Right lung (tissue), 5 donors: Measurements from ENCODE around the gene SMCO2. TPM values are rescaled to one million over a fixed set of nuclear protein-coding genes. Genes with fewer than 3 reads are reported as not detected.

Experiments used
- DNase-seq, 2 donors: peaks; one replicate each; pipeline ENCODE4 v3.0.0-alpha.2; 2013
- polyA plus RNA-seq, 5 donors: library from polyadenylated mRNA; unstranded; fragments of 120-200 nt; gene quantifications; one replicate each; pipeline versions ENCODE4 v1.2.1 to v1.2.3, GENCODE V29; 2013; ENCODE audit warnings: inconsistent platforms in 1 of 5, low replicate concordance in 1 of 5; ENCODE audit not compliant: insufficient read length in 5 of 5, insufficient read depth in 1 of 5

SMCO2 gene
- polyA plus RNA-seq, 5 donors = 0.15 to 0.56 (median 0.22) TPM

DNA sequence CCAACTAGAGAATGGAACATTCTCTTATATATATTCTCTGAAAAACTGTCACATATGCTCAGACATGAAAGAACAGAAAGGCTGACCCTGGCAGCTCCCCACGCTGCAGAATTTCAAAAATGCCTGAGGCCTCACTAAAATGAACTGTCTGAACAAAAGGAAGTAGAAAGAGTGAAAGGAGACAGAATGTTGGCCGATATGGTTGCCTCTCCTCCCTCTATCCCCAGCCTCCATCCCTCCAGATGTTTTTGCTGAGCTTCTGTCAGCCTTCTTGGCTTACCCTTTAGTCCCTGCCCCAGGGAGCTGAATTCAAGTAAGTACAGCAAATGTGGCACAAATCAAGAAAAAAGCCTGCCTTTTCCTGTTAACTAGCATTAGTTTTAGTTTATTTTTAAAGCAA is 6.9 kb downstream of the SMCO2 start:
- DNase-seq = peak; percentile 48 to 56

DNA sequence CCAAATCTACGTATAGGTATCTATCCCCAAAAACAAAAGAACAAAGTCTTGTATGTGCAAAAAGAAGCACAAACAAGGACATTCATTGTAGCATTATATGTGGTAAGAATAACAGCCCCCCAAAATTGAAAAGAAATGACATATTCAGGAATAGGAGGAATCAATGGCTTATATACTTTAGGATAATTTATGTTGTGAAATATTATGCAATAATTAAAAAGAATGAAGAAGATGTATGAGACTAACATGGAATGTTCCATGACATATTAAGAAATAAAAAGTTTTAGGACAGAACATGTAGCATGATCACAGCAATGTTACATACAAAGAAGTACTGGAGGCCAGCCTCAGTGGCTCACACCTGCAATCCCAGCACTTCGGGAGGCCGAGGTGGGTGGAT is 9.1 kb downstream of the SMCO2 start:
- DNase-seq = no peak

DNA sequence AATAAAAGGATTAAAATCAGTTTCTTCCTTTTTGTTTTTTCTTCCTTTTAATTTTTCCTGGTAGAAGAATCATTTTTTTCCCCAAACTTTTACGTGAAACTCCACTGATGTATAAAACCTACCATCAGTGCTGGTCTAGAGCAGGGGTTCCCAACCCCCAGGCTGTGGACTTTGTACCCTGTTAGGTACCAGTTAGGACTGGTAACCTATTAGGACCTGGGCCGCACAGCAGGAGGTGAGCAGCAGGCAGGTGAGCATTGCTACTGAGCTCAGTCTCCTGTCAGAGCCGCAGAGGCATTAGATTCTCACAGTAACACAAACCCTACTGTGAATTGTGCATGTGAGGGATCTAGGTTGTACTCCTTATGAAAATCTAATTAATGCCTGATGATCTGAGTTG is 10.1 kb downstream of the SMCO2 start:
- no peak for DNase-seq

DNA sequence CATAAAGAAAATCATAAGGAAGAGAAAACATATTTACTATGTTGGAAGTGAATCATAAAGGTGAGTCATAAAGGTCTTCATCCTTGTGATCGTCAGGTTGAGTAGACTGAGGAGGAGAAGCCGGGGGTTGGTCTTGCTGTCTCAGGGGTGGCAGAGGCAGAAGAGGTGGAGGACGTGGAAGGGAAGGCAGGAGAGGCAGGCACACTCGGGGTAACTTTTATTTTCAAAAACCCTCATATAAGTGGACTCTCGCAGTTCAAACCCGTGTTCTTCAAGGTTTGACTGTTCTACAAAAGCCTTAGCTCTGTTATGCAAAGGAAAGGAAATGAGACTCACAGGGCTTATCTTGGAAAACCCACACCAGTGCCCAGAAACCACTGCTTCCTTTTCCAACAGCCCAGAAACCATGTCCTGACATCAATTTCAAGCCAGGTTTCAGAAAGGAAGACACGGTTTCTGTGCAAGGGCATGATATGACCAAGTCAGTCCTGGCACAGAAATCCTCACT is 14.0 kb downstream of the SMCO2 start:
- DNase-seq = no peak

DNA sequence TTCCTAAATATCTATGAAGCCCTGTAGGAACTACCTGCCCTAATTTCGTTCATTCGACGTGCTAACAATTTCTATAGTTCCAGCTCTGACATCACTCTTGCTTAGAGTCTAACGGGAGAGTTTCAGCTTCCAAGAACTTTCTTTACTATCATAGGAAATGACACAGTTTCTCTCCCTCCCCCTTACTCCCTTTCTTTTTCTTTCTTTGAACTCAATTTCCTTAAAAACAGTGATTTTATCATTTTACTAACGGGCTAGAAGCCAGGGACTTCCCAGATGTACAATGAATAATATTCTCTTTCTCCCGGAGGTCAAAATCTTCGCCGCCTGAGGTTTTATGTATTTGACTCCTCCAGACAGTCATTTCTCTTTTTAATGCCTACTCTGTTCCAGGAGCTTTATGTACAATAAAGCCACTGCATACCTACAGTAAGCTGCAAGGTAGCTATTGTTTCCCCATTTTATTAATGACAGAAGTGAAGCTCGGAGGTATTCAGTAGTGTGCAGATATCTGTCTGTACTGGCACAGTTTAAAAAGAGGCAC is 15.7 kb downstream of the SMCO2 start:
- DNase-seq = peak in 1 of 2 donors; percentile 19

DNA sequence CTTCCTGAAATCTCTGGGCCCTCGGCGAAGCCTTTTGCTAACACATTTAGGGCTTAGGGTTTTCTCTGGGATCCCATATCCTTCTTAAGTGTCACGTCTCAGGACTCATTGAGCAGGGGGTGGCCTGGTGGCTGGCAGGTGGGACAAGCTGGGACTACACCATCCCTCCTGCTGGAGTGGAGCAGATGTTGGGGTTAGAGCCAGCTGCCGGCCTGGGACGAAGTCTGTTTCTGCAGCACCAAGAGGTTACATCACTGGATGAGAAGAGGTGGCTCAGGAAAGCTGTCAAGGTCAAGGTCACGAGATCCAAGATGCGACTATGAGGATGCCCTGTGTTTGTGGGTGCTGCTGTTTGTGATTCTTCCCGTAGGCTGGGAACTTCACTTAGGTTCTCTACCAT is 16.3 kb downstream of the SMCO2 start:
- DNase-seq = no peak

DNA sequence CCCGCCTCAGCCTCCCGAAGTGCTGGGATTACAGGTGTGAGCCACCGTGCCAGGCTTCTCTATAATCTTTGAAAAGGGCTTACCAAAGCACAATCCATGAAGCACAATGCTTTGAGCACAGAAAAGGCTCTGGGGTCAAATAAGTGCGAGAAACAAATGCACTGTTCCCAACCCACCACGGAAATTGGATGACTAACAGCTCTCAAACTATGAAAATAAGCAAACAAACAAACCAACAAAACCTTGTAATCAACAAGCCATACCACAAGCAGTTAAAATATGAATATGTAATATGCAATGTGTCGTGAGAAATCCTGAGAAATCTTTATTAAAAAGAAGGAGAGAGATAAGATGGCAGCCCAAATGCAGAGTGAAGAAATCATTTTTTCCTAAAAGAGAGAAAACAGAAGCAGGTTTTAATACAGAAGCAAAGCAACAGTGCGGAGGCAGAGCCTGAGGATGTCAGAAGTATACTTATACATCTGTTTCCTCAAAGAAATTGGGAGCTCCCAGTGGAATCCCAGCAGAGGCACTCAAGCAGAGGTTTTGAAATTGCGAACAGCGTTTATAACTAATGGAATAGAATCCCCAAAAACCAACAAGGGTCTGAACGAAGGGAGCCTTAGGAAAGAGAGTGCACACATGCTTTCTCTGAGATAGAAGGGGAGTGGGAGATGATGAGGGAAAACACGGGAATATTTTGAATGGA is 17.1 kb downstream of the SMCO2 start:
- peak in 1 of 2 donors; percentile 62 for DNase-seq

DNA sequence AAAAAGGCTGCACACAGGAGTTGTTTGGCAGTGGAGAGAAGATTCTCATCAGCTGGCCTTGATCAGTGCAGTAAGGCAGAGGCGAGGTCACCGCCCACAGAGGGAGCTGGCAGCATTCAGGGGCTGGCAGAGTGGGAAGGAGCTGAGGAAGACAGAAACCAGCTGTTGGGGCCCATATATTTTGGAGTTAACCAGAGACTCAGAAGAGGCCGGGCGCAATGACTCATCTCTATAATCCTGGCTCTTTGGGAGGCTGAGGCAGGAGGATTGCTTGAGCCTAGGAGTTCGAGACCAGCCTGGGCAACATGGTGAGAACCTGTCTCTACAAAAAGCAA is 17.7 kb downstream of the SMCO2 start:
- peak in 1 of 2 donors; percentile 66 for DNase-seq

DNA sequence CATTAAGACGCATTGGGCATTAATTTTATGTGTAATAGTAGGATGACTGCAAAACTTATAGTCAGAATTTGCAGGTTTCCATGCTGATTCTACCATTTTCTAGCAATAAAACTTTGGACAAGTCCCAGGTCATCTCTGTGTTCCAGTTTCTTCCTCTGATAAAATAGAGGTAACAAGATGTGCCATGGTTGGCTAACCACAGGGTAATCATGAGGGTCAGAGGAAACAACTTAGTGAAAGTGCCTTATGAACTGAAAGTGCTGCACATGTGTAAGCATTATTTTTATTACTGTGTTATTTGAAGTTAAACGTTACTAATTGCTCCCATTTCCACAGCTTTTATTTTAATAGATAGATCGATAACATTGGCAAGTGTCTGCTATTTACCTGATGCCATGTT is 21.1 kb downstream of the SMCO2 start:
- DNase-seq = no peak

DNA sequence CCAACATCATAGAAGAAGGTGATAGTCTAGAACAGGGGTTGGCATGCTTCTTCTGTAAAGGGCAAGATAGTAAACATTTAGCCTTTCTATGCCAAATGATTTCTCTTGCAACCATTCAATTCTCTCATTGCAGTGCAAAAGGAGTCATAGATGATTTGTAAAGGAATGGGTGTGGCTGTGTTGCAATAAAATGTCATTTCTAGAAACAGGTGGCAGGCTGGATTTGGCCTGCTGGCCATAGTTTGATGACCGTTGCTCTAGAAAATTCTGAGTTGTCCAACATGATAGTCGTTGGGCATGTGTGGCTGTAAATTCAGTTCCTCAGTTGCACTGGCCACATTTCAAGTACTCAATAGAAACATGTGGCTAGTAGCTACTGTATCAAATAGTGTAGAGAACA is 21.7 kb downstream of the SMCO2 start:
- no peak for DNase-seq

DNA sequence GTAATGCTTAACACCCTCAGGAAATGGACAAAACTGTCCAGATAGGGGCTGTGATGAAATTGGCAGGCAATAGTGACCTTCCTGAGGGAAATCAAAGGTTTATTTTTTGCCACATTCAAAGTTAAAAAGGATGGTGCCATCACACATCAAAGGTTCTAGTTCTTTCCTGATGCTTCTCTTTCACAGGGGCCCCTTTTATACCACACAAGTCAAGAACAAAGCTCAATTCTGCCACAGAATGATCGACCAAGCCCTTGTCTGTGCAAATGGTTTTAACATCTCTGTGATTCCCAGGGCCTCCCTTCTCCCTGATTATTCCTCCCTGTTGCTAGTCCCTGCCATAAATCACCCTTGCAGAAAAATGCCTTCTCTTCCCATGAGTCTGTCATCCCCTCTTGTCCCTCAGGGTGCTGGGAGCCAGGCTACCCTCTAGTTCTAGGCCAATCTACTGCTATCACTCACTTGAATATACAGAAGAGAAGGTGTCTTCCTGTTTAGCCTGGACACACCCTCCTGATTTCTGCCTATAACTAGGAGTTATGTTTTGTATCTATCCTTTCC is 22.7 kb downstream of the SMCO2 start:
- DNase-seq = no peak

DNA sequence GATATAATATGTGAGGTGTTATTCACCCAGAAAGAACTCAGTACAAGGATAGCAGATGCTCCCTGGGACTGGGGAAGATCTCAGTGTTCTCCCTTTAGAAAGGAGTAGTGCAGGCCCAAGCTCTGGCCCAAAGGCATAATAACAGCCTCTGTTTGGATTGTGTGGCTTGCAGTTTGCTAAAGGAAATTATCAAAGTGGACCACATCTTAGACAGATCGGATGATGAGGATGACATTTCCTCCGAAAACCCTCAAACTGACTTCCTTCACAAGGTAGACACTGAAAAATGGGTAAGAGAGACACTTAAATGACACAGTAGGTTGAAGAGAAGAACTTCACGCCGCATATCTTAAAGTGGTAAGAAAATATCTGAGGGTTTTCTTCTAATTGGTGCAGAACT is 26.1 kb downstream of the SMCO2 start:
- no peak for DNase-seq

DNA sequence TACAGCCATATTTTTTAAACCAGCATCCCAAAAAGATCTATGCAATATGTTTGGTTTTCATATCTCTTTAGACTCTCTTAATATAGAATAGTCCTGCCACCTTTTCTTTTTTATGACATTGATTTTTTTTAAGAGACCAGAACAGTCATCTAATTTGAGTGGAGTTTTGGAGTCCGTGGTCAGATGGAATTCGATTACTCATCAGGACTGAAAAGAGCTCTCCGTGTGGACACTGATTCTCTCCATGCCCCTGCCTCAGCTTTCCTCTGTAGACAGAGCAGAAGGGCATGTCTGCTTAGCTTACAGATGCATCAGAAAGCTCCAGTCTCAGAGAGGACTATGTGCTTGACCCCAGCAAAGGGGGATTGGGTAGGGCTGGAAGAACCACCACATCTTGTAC is 27.8 kb downstream of the SMCO2 start:
- DNase-seq = no peak

DNA sequence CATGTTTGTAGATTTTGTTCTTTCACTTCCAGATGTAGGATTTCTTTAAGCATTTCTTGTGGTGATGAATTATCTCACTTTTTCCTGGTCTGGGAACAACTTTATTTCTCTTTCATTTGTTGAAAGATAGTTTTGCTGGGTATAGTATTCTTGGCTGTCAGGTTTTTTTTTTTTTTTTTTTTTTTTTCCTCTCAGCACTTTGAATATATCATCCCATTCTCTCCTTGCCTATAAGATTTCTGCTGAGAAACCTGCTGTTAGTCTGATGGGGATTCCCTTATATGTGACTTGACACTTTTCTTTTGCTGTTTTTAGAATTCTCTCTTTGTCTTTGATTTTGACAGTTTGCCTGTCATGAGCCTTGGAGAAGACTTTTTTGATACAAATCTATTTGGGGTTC is 30.5 kb downstream of the SMCO2 start:
- DNase-seq = no peak

DNA sequence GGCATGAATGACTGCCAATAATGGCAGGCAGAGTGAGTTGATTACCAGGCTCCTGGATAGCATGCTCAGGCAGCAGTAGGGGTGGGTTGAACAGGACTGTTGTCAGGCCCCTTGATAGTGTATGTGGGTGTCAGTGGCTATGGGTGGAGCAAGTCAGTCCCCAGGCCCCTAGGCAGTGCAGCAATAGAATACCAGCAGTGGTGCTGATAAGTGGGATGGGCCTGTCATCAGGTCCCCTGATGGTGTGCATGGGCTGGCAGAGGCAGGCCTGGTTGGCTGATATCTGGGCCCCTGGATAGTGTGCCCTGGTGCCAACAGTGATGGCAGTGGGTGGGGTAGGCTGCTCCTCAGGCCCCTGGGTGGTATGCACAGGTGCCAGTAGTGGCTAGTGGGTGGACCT is 32.4 kb downstream of the SMCO2 start:
- DNase-seq = no peak

DNA sequence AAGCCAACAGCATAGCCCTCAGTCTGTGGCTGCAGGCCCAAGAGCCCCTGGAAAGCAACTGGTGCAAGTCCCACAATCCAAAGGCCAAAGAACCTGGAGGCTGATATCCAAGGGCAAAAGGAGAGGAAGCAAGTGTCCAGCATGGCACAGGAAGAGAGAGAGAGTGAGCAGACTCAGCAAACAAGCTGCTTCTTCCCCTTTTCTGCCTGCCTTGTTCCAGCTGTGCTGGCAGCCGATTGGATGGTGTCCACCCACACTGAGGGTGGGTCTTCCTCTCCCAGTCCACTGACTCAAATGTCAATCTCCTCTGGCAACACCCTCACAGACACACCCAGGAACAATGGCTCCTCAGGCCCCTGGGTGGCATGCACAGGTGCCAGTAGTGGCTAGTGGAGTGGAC is 33.5 kb downstream of the SMCO2 start:
- no peak for DNase-seq

DNA sequence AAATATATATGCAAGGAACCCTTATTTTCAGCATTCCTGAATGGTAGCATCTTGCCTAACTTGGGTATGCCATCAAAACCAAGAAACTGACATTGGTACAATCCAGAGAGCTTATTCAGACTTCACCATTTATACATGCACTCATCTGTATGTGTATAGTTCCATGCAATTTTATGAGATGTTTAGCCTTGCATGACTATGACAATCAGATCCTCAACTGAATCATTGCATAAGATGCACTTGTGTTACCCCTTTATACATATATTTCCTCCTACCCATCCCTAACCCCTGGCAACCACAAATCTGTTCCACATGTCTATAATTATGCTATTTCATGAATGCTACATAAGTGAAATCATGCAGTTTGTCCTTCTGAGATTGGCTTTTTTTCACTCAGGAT is 40.4 kb downstream of the SMCO2 start:
- DNase-seq = no peak

DNA sequence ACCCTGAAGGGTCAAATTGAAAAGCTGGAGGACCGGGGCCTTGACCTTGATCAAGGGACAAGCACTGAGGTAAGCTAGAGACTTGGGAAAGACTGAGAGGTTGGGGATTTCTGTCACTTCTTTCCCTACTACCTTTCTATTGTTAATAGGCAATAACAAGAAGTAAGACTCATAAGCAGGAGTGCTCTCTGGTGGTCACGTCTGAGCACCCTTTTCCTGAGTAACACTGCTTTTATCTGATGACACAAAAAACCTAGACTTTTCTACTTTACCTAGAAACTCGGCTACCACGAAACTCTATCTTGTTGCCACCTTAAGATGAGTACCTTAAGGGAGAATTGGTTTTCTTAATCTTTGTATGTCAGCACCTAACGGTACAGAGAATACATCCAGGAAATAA is 41.9 kb downstream of the SMCO2 start:
- DNase-seq = no peak

DNA sequence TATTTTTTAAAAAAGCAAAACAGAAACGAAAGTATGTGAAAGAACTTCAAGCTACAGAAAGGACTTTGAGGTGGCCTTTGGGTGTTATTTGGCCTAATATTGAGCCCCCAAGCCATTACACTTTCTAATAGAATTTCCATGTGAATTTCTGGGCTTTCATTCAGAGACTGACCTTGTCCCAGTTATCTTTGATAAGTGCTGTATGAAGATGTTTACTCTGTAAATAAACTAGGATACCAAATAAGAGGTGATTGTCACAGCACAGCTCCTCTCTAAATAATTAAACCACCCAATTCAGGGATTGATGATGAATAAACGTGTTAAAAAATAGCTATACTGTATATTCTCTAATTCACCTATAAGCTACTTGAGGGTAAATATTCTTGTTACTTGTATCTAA is 44.7 kb downstream of the SMCO2 start:
- DNase-seq = no peak

DNA sequence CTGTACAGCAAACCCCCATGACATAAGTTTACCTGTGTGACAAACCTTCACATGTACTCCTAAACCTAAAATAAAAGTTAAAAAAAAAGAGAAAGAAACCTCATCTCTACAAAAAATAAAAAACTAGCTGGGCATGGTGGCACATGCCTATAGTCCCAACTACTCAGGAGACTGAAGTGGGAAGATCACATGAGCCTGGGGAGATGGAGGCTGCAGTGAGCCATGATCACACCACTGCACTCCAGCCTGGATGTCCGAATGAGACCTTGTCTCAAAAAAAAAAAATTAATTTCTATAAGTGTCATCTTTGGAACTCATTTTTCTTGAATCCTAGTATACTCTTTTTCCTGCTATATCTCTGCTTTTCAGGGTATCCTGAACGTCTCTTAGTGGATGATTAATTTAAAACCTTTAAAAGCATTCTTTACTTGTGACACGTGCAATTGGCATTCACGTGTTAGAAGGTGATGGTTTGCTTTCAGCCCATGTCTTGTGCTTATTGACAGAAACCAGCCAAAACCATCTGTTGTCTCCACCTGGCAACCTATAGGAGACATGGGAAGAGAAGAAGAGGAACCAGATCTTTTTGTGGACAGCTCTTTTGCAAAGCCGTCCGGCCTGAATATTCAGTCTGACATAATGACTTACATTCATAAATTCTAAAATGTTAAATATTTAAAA is 46.9 kb downstream of the SMCO2 start:
- no peak for DNase-seq

DNA sequence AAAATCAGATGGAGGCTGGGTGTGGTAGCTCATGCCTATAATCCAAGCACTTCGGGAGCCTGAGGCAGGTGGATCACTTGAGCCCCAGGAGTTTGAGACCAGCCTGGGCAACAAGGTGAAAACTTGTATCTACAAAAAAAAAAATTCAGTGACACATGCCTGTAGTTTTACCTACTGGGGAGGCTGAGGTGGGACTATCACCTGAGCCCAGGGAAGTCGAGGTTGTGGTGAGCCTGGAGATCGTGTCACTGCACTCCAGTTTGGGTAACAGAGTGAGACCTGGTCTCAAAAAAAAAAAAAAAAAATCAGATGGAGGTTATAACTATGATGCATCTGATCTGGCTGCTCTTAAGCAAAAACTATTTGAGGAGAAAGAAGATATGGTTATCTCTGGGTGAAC is 50.9 kb downstream of the SMCO2 start:
- no peak for DNase-seq

DNA sequence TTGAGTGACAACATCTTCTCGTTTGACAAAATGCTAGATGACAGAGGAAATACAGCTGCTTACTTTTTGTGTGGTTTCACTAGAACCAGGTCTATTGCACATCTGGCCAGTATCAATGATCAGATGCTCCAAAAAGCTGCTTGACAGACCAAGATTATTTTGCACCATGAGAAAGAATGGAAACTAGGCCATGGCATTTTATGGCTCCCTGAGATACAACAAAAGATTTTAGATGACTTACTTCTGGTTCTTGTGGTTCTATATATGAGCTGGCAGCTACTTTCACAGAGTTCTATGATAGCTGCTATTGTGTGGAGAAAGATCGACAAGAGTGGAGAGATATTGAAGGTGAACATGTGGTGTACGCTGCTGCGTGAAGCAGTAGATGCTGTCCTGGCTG is 51.6 kb downstream of the SMCO2 start:
- DNase-seq = no peak

DNA sequence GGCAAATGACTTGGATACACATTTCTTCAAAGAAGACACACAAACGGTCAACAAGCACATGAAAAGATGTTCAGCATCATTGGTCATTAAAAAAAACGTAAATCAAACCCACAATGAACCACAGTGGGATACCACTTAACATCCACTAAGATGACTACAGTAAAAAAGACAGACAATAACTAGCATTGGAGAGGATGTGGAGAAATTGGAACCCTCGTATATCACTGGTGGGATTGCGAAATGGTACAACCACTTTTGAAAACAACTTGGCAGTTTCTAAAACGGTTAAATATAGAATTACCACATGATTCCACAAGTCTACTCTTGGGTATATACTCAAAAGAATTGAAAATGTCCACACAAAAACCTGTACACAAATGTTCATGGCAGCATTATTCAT is 52.2 kb downstream of the SMCO2 start:
- no peak for DNase-seq
